ENCODE results near the gene SIK3.

- TF ChIP-seq POLR2A (IDR thresholded peaks at IDR 0.05), result no peak
- no peak for TF ChIP-seq CTCF (IDR thresholded peaks at IDR 0.05)
Measured at GRCh38 chr11:117097014-117097388, 1.2 kb downstream of the SIK3 start.

Data from heart left ventricle (tissue), 13 donors.